Activated naive CD8-positive, alpha-beta T cell treated with anti-CD3 and anti-CD28 coated beads for 36 hours (primary cell): ENCODE results near the gene ULBP1. TPM values are rescaled to one million over a fixed set of nuclear protein-coding genes. Genes with fewer than 3 reads are reported as not detected.
"Not testable (repeated sequence)": the region's sequence is repeated elsewhere in the genome, so short reads cannot be mapped to it uniquely, and the experiment has no call there.

Experiments
- DNase-seq: peaks from one replicate; pipeline ENCODE4 v3.0.0; 2021
- H3K27ac Mint-ChIP-seq: one replicate; pipeline ENCODE4 v1.8.0; 2022; ENCODE audit warnings: mild to moderate bottlenecking, moderate library complexity, mixed read lengths
- H3K27me3 Mint-ChIP-seq: one replicate; pipeline ENCODE4 v1.8.0; 2022; ENCODE audit warnings: mild to moderate bottlenecking, mixed read lengths
- H3K36me3 Mint-ChIP-seq: one replicate; pipeline ENCODE4 v1.8.0; 2021; ENCODE audit warnings: mild to moderate bottlenecking, mixed read lengths
- H3K4me1 Mint-ChIP-seq: one replicate; pipeline ENCODE4 v1.8.0; 2021; ENCODE audit warnings: mixed read lengths
- H3K4me3 Mint-ChIP-seq: one replicate; pipeline ENCODE4 v1.8.0; 2022; ENCODE audit warnings: mild to moderate bottlenecking, moderate library complexity, mixed read lengths
- H3K9me3 Mint-ChIP-seq: one replicate; pipeline ENCODE4 v1.8.0; 2022; ENCODE audit warnings: mixed read lengths
- total RNA-seq, 2 experiments: library from RNA; stranded (reverse); gene quantifications; one replicate each; pipeline ENCODE4 v1.2.3, GENCODE V29; 2021

Gene ULBP1
- total RNA-seq, 2 experiments from 2014 or later, result 2.8 to 2.9 TPM

- H3K4me3 Mint-ChIP-seq, result not testable (repeated sequence)
Measured at GRCh38 chr6:149967999-149968398, 4.3 kb downstream of the ULBP1 start.

GRCh38 chr6:149968909-149969308, 5.2 kb downstream of the ULBP1 start:
- not testable (repeated sequence) for H3K4me3 Mint-ChIP-seq, H3K9me3 Mint-ChIP-seq, DNase-seq, H3K27ac Mint-ChIP-seq
- Mint-ChIP-seq H3K27me3 (peaks cover 90% of the 10 kb centered on the region), H3K36me3 (peaks cover 14% of the 10 kb centered on the region), H3K4me1 (peaks cover 14% of the 10 kb centered on the region)

More at GRCh38 chr6:149967999-149968398, 4.3 kb downstream of the ULBP1 start:
- H3K9me3 Mint-ChIP-seq, H3K27ac Mint-ChIP-seq, DNase-seq: not testable (repeated sequence)
- Mint-ChIP-seq H3K36me3 (peaks cover 14% of the 10 kb centered on the region), H3K4me1 (peaks cover 18% of the 10 kb centered on the region), H3K27me3 (peaks cover 92% of the 10 kb centered on the region)

GRCh38 chr6:149969635-149970034, 5.9 kb downstream of the ULBP1 start:
- Mint-ChIP-seq H3K9me3 (no peaks in the 10 kb centered on the region), H3K27me3 (peaks cover 90% of the 10 kb centered on the region), H3K36me3 (peaks cover 11% of the 10 kb centered on the region), H3K4me3 (no peak overlapping the region), H3K4me1 (peaks cover 8% of the 10 kb centered on the region), H3K27ac (no peak overlapping the region)
- DNase-seq, result no peak

GRCh38 chr6:149974394-149974793, 10.7 kb downstream of the ULBP1 start:
- not testable (repeated sequence) for DNase-seq, H3K4me3 Mint-ChIP-seq, H3K27ac Mint-ChIP-seq, H3K9me3 Mint-ChIP-seq, H3K36me3 Mint-ChIP-seq, H3K4me1 Mint-ChIP-seq
- H3K27me3 Mint-ChIP-seq, result peaks cover 88% of the 10 kb centered on the region

- Mint-ChIP-seq H3K27me3 (peaks cover 85% of the 10 kb centered on the region), H3K4me3 (no peak overlapping the region), H3K36me3 (peaks cover 2% of the 10 kb centered on the region), H3K4me1 (peaks cover 4% of the 10 kb centered on the region), H3K9me3 (no peaks in the 10 kb centered on the region), H3K27ac (no peak overlapping the region)
- no peak for DNase-seq
Measured at GRCh38 chr6:149974825-149975224, 11.1 kb downstream of the ULBP1 start.

- Mint-ChIP-seq H3K4me1 (peaks cover 4% of the 10 kb centered on the region), H3K36me3 (peaks cover 2% of the 10 kb centered on the region), H3K27me3 (peaks cover 84% of the 10 kb centered on the region), H3K4me3 (no peak overlapping the region), H3K9me3 (no peaks in the 10 kb centered on the region), H3K27ac (no peak overlapping the region)
- DNase-seq, result no peak
Measured at GRCh38 chr6:149975400-149975799, 11.7 kb downstream of the ULBP1 start.

- H3K27me3 Mint-ChIP-seq, result peaks cover 88% of the 10 kb centered on the region
- H3K27ac Mint-ChIP-seq, result no peak overlapping the region
- no peak overlapping the region for H3K4me3 Mint-ChIP-seq
- DNase-seq, result no peak
- no peaks in the 10 kb centered on the region for H3K9me3 Mint-ChIP-seq
- H3K4me1 Mint-ChIP-seq, result peaks cover 4% of the 10 kb centered on the region
- H3K36me3 Mint-ChIP-seq, result peaks cover 2% of the 10 kb centered on the region
Measured at GRCh38 chr6:149977221-149977620, 13.5 kb downstream of the ULBP1 start.

- Mint-ChIP-seq H3K4me1 (peaks cover 4% of the 10 kb centered on the region), H3K36me3 (no peaks in the 10 kb centered on the region), H3K27me3 (peaks cover 90% of the 10 kb centered on the region), H3K4me3 (no peak overlapping the region), H3K9me3 (no peaks in the 10 kb centered on the region), H3K27ac (no peak overlapping the region)
- DNase-seq, result no peak
Measured at GRCh38 chr6:149978610-149979009, 14.9 kb downstream of the ULBP1 start.

GRCh38 chr6:149979293-149979692, 15.6 kb downstream of the ULBP1 start:
- no peak for DNase-seq
- H3K27ac Mint-ChIP-seq, result no peak overlapping the region
- no peak overlapping the region for H3K4me3 Mint-ChIP-seq
- H3K27me3 Mint-ChIP-seq, result peaks cover 90% of the 10 kb centered on the region
- H3K4me1 Mint-ChIP-seq, result peaks cover 4% of the 10 kb centered on the region
- H3K9me3 Mint-ChIP-seq, result no peaks in the 10 kb centered on the region
- no peaks in the 10 kb centered on the region for H3K36me3 Mint-ChIP-seq

- DNase-seq, result no peak
- Mint-ChIP-seq H3K4me3 (no peak overlapping the region), H3K27me3 (peaks cover 92% of the 10 kb centered on the region), H3K4me1 (peaks cover 4% of the 10 kb centered on the region), H3K27ac (no peak overlapping the region), H3K36me3 (peaks cover 2% of the 10 kb centered on the region), H3K9me3 (peaks cover 2% of the 10 kb centered on the region)
Measured at GRCh38 chr6:149983145-149983544, 19.4 kb downstream of the ULBP1 start.

- H3K9me3 Mint-ChIP-seq, result peaks cover 10% of the 10 kb centered on the region
- peaks cover 97% of the 10 kb centered on the region for H3K27me3 Mint-ChIP-seq
- H3K36me3 Mint-ChIP-seq, result peaks cover 9% of the 10 kb centered on the region
- no peak overlapping the region for H3K4me3 Mint-ChIP-seq
- no peak for DNase-seq
- H3K27ac Mint-ChIP-seq, result no peak overlapping the region
- H3K4me1 Mint-ChIP-seq, result peaks cover 11% of the 10 kb centered on the region
Measured at GRCh38 chr6:149984773-149985172, 21.0 kb downstream of the ULBP1 start.

- Mint-ChIP-seq H3K36me3 (peaks cover 9% of the 10 kb centered on the region), H3K9me3 (peaks cover 10% of the 10 kb centered on the region), H3K27ac (no peak overlapping the region), H3K4me1 (peaks cover 18% of the 10 kb centered on the region), H3K27me3 (peaks cover 99% of the 10 kb centered on the region), H3K4me3 (no peak overlapping the region)
- DNase-seq, result no peak
Measured at GRCh38 chr6:149985481-149985937, 21.8 kb downstream of the ULBP1 start.

GRCh38 chr6:149987602-149988107, 23.9 kb downstream of the ULBP1 start:
- Mint-ChIP-seq H3K27ac (no peak overlapping the region), H3K4me3 (no peak overlapping the region), H3K27me3 (peaks cover 97% of the 10 kb centered on the region), H3K4me1 (peaks cover 28% of the 10 kb centered on the region), H3K9me3 (peaks cover 10% of the 10 kb centered on the region), H3K36me3 (peaks cover 9% of the 10 kb centered on the region)
- no peak for DNase-seq

- Mint-ChIP-seq H3K4me1 (peaks cover 28% of the 10 kb centered on the region), H3K36me3 (peaks cover 9% of the 10 kb centered on the region), H3K4me3 (no peak overlapping the region), H3K27ac (no peak overlapping the region), H3K9me3 (peaks cover 10% of the 10 kb centered on the region), H3K27me3 (peaks cover 97% of the 10 kb centered on the region)
- no peak for DNase-seq
Measured at GRCh38 chr6:149988550-149989346, 25.0 kb downstream of the ULBP1 start.

GRCh38 chr6:149990212-149990660, 26.5 kb downstream of the ULBP1 start:
- Mint-ChIP-seq H3K4me1 (peaks cover 28% of the 10 kb centered on the region), H3K9me3 (peaks cover 10% of the 10 kb centered on the region), H3K36me3 (peaks cover 9% of the 10 kb centered on the region), H3K27me3 (peaks cover 97% of the 10 kb centered on the region), H3K27ac (no peak overlapping the region), H3K4me3 (peak overlapping the region; percentile 65)
- no peak for DNase-seq
